GM19455 (cell line): ENCODE measurements around the gene CAMK4.
"Not testable (repeated sequence)": the region's sequence is repeated elsewhere in the genome, so short reads cannot be mapped to it uniquely, and the experiment has no call there.

ENCODE experiments used
- ATAC-seq: cut with Tn5 transposase; IDR thresholded peaks from one replicate; pipeline ENCODE4 v1.9.1; 2021; ENCODE audit not compliant: unreplicated experiment

CAMK4 gene

GRCh38 chr5:111309384-111309783, 85.2 kb downstream of the CAMK4 start:
- no peak for ATAC-seq

GRCh38 chr5:111310711-111311620, 86.8 kb downstream of the CAMK4 start:
- ATAC-seq: no peak

- no peak for ATAC-seq
These were observed 87.5 kb downstream of the CAMK4 start for GRCh38 chr5:111311666-111312065.

- no peak for ATAC-seq
These were observed 89.0 kb downstream of the CAMK4 start for GRCh38 chr5:111313017-111313724.

DNA sequence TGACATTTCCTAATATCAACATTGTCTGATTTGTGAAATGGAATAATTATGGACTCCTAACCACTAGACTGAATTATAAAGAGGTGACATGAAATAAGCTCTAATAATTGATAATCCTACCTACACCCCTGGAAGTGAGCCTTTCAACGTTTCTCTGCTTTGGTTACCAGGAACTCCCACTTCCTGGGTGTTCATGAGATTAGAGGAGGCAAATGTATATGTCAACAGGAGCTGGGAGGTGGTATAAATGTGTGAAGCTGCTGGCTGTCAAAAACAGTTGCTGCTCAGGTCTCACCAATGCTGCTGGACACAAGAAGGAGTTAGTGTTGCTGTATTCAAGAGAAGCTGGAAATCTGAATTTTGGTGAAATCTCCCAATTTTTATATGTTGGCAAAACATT, 96.8 kb downstream of the CAMK4 start:
- no peak for ATAC-seq

GRCh38 chr5:111321376-111321775, 97.2 kb downstream of the CAMK4 start:
- ATAC-seq: no peak

GRCh38 chr5:111326551-111326950, 102.4 kb downstream of the CAMK4 start:
- no peak for ATAC-seq

DNA sequence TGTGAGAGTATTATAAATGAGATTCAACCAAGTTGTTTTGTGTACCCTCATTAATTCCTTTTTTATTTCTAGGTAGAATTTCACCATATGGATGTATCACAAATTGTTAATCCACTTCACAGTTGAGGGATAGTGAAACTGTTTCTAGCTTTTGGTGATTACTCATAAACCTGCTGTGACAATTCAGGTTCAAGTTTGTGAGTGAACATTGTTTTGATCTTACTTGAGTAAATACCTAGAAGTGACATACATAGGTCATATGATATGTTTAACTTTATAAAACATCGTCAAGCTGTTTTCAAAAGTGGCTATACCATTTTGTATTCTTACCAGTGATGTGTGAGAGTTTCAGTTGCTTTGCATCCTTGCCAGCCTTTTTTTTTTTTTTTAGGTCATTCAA, 112.9 kb downstream of the CAMK4 start:
- ATAC-seq: no peak

GRCh38 chr5:111337688-111338087, 113.5 kb downstream of the CAMK4 start:
- ATAC-seq: no peak

GRCh38 chr5:111345731-111346130, 121.5 kb downstream of the CAMK4 start:
- ATAC-seq: no peak

GRCh38 chr5:111347021-111347420, 122.8 kb downstream of the CAMK4 start:
- no peak for ATAC-seq

DNA sequence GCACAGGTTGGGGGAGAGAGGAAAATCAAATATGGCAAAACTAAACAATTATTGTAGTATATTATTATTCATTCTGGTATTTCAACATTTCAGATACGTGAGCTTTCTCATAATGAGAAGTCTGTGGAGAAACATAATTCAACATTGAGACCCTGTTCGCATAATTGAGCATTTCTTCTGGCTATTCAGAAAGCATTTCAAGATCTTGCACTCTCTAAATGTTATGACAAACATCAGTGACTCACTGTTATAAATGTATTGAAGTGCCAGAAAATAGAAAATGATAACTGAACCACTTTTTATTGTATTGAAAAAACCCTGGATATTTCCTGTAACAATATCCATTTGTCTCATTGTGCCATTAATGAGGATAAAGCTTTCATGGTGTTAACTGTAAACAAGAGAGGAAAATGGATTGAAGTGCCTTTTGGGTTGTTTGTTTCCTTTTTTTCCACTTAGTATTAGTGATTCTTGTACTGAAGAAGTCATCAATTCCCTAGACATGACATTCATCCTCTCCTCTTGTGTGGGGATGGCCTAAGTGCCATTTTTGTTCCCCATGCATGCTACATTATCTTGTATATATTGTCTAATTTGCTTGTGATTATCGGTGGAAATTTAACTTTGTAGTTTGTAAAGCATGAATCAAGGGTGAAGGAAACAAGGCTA, 124.6 kb downstream of the CAMK4 start:
- no peak for ATAC-seq

- ATAC-seq: no peak
These were observed 125.2 kb downstream of the CAMK4 start for GRCh38 chr5:111349429-111349828.

DNA sequence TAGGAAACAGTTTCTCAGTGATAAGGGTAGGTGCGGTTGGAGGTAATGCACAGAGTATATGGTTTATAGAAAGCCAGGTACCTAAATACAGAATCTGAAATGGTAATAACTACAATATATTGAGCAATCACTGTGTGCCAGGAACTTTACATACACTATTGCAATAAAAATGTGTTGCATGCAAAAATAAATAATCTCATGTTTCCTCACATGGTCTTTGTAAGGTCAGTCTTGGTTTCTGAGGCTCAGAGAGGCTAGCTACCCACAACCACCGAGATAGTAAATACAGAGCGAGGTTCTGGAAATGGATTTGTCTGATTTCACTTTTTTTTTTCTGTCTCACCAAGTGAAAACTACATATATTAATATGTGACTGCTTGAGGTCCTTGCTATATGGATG, 128.9 kb downstream of the CAMK4 start:
- no peak for ATAC-seq

GRCh38 chr5:111358726-111359125, 134.5 kb downstream of the CAMK4 start:
- not testable (repeated sequence) for ATAC-seq

- no peak for ATAC-seq
These were observed 136.0 kb downstream of the CAMK4 start for GRCh38 chr5:111360173-111360572.

- no peak for ATAC-seq
These were observed 140.8 kb downstream of the CAMK4 start for GRCh38 chr5:111364992-111365391.

DNA sequence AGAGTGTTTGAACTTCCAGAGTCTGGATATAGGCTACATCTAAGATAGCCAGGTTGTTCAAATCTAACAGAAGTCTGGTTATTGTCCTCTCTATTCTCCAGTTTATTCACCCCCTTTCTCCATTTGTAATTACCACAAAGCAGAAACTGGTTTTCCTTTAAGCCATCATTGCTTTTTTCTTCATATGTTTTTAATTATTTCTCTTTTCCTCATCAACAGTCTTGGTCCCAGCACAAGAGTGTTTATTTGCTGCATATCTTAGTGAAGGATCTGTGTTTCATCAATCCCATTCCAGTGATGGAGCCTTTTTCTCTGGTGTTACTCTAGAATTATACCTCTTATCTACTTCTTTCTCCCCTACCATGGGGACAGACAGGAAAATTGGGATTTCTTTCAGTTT, 142.2 kb downstream of the CAMK4 start:
- ATAC-seq: no peak

DNA sequence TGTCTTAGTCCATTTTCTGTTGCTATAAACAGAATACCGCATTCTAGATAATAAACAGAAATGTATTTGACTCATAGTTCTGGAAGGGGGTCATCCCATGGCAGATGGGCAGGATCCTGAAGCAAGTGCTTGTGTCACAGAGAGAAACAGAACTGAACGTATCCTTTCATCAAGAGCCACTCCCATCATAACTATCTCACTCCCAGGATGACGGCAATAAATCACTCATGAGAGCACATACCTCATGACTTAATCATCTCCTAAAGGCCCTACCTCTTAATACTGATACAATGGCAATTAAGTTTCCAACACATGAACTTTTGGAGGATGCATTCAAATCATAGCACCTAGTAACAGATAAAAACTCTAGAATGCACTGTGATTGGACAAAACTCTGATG, 142.9 kb downstream of the CAMK4 start:
- ATAC-seq: no peak

DNA sequence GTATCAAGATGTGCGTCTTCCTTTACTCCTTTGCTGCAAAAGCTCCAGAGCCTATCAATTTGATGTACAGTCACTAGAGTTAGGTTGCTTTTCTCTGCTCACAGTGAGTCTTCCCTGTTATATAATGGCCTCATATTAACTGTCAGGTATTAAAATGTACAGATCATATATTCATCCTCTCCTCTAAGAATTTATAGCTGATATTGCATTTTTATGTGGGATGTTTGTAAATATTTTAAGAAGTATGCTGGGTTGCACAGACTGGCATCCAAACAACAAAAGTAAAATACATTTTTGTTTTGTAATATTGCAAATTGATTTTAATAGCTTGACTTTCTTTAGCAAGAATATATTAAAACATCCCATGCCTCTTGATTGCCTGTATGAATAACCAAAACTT, 148.6 kb downstream of the CAMK4 start:
- ATAC-seq: no peak

GRCh38 chr5:111374380-111374779, 150.2 kb downstream of the CAMK4 start:
- ATAC-seq: no peak

DNA sequence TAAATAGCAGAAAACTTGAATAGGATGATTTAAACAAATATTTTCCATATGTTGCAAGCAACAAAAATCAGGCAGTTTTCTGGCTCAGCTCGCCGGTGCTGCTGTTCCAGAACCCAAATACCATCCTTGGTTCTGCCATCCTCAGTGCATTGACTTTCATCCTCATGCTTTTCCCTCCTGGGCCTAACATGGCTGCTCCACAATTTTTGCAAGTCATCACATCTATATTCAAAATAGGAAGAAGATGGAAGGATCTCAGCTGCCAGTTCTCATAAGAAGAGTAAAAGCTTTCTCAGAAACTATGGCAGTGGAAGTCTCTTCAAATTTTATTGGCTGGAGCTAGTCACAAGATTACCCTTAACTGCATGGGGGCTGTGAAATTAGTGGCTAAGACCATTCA, 151.5 kb downstream of the CAMK4 start:
- no peak for ATAC-seq
